ENCODE results near the gene TAS2R38.

Gene TAS2R38

DNA sequence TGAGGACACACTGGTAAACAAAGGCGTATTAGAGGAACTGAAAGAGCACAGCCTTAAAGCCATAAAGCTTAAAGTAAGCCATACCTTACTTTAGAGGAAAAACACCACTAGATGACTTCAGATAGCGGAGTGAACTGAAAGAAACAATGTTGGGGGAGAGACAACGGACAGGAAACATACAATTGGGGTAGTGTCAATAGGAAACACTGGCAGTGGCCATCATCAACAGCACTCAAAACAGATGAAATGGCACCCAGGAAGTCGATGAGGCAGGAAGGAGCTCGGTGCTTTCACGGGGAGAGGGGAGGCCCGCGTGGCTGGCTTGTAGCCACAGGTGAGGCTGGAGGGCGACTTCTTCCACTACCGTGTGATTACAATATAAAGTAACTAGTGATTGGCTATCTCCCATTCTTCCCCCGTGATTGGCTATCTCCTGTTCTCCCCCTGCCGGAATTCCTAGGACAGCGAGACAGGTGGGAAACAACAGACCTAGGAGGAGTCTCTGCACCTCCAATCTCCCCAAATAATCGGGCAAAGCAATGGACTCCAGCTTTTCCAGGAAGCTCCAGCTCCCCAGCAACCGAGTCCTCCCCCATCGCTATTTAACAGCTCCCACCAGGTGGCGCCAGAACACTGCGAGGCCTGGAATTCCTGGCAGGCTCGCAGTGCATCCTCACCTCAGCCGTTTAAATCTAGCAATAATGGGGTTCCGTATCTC, 2.4 kb upstream of the TAS2R38 start:
- peak in 4 of 5 donors; percentile 34 to 52 (median 42) for DNase-seq

DNA sequence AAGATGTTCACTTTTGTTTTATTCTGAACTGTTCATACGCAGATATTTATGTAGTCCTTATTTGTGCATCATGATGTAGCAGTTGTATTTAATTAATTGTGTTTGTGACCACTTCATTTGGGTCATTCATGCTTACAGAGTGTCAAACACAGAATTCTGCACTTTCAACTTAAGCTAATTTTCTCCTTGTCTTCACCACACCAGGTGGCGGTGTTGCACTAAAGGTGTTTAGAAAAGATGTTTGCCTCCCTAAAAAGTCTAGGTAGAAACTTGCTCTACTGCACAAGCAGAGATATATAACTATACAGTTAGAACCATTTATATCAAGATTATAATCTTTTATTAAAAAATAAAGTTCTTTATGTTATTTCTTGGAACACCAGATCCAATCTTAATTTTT, 1.3 kb upstream of the TAS2R38 start:
- DNase-seq, result no peak

DNA sequence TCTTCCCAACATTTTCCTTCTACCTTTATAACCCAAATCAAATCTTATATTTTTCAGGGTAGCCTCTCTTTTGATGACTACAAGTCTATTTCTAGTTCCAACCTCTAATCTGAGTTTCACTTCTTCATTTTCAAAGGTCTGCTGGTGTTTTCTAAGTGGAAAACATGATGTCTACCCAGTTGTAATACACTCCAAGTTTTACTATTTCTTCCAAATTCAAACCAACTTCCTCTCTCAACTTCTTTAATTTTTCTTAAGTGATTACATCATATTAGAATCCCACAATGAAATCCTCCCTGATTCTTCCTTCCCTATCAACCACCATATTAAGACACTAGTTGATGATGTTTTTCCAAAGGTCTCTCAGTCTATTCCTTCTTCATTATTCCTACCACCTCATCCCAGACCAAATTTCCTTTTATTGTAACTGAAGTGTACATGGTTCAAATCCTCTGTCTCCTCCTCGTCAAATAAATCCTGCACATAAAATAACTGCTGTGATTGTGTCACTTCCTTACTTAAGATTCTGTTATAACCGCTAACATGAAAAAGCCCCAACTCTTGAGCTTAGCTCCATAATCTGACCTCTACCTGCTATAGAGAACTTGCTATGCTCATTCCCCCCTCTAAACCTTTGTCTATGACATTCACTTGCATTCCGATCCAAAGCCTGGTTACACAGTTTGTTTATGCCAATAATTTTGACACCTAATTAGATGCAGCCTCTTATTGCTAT, 12.7 kb downstream of the TAS2R38 start:
- DNase-seq, result no peak

GRCh38 chr7:141956084-141956483, 17.5 kb downstream of the TAS2R38 start:
- no peak for DNase-seq

GRCh38 chr7:141954334-141954733, 19.2 kb downstream of the TAS2R38 start:
- DNase-seq, result no peak

- no peak for DNase-seq
Observed at GRCh38 chr7:141952461-141952860, 21.1 kb downstream of the TAS2R38 start.

- DNase-seq, result no peak
Observed at GRCh38 chr7:141950806-141951205, 22.8 kb downstream of the TAS2R38 start.

GRCh38 chr7:141949911-141950310, 23.7 kb downstream of the TAS2R38 start:
- DNase-seq, result no peak

GRCh38 chr7:141949451-141949850, 24.1 kb downstream of the TAS2R38 start:
- DNase-seq, result no peak

DNA sequence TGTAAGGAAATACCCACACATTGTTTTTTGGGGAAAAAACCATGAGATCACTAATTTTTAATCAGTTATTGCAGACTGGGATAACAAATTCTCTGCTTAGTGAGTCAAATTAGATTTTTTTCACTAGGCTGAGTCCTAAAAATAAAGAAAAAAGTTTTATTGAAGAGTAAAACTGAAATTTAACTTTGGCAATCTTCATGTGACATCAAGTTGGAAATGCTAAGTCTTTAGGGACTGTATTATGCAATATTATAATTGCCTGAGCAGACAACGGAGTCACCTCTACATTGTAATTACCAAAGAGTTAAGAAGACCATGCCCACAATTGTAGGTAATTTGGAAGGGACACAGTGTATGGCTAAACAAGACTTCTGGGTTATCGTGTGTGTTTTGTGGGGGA, 24.6 kb downstream of the TAS2R38 start:
- DNase-seq, result no peak

DNA sequence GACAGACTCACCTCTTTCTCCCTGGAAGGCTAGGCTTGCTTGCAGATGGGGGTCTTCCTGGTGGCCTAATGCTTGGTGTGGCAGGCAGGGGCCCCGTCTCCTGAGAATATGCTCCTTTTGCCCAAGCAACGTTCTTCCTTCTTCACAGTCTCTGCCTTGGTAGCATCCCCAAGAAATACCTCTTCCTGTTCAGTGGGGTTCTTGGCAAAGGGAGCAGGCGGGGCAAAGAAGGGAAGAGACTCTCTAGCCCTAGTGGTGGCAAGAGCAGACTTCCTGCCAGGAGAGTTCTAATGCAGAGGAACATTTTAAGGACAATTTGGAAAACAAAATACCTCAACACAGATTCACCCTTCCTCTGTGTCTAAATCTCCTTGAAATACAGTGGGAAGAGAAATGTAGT, 26.8 kb downstream of the TAS2R38 start, which contains the start of gene CLEC5A:
Gene CLEC5A (minus strand): TSS at position 179 of the 400 bp plus-strand sequence. CDS start 682 bp downstream, outside the sequence.
- DNase-seq, result no peak

DNA sequence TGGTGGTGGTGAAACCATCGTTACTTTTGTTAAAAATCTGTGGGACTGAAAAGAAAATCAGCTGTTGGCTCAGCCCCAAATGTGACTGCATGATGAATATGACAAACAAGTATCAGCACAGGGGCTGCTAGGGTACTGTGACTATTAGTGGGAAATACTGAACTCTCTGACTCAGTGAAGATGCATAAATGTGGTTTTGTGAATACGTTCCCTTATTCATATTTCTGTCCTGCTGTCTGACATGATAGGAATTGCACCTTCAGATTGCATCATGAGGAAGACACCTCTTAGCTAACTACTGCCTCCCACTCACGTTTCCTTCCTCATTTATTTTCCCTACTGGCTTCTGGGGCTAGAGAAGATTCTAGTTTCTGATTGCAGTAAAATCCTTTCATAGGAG, 28.2 kb downstream of the TAS2R38 start:
- DNase-seq, result no peak

- DNase-seq, result no peak
Observed at GRCh38 chr7:141944811-141945210, 28.8 kb downstream of the TAS2R38 start.

DNA sequence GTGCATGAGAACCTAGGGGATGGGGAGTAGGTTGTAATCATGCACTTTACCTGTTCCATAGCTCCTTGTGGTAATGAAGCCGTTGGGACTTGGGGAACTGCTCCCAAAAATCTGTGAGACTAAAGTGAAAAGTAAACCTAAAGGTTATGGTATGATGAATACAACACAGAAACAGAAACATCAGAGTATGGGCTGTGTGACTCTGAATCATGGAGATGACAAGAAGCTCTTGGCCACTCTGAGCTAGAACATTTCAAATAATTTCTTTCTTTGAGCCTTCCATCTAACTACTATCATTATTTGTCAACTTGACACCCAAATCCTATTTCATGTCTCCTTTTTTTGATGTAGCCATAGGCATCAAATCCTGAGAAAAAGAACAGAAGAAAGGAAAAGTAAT, 29.7 kb downstream of the TAS2R38 start:
- DNase-seq, result no peak

DNA sequence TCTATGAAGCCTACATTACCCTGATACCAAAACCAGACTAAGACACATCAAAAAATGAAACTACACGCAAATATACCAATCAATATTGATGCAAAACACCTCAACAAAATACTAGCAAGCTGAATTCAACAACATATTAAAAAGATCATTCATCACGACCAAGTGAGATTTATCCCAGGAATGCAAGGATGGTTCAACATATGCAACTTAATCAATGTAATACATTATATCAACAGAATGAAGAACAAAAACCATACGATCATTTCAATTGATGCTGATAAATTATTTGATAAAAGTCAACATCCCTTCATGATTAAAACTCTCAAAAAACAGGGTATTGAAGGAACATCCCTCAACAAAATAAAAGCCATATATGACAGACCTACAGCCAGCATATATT, 32.5 kb downstream of the TAS2R38 start:
- no peak for DNase-seq

DNA sequence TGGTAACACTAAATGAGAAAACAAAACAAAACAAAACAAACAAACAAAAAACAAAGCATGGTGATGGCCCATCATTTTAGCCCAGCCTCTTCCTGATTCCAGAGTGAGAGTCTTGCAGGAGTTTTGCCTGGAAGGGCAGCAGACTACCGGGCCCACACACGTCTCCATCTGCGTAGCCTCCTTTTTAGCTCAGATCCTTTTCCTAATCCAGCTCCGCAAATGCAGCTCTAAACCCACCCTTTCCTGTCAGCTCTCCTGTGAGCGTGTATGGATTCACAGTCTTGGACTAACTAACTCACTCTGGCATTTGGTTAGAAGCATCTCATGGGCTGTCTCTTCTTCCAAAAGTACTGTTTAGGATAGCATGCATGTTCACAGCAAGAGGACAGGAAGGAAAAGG, 43.4 kb downstream of the TAS2R38 start:
- DNase-seq, result no peak

DNA sequence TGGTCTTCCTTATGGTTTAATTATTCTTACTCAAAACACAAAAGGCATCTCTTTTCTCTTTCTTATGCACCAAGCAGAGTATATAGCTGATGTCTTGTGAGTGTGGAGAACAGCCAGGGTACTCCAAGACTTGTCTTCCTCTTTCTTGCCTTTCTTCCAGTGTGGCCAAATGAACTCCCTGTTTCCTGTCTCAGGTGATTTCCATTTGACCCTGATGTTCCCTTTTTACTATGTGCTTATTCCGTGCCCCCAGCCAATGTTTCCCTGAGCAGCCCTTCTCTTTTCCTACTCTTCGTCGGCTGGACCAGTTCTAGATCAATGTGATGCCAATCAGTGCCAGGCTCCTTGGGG, 44.8 kb downstream of the TAS2R38 start:
- no peak for DNase-seq

- no peak for DNase-seq
Observed at GRCh38 chr7:141928146-141928844, 45.3 kb downstream of the TAS2R38 start.

All from T-helper 1 cell (primary cell).